CD4-positive, alpha-beta T cell treated with Interleukin-12 subunit alpha and Interleukin-12 subunit beta, for 1 hour (primary cell): ENCODE results near the gene ZAP70.
A peak's percentile ranks its signal among the peaks of the same experiment; 100 is the strongest.

Source experiments
- DNase-seq: peaks from one replicate; pipeline ENCODE4 v3.0.0-alpha.2; 2020

Gene ZAP70

DNA sequence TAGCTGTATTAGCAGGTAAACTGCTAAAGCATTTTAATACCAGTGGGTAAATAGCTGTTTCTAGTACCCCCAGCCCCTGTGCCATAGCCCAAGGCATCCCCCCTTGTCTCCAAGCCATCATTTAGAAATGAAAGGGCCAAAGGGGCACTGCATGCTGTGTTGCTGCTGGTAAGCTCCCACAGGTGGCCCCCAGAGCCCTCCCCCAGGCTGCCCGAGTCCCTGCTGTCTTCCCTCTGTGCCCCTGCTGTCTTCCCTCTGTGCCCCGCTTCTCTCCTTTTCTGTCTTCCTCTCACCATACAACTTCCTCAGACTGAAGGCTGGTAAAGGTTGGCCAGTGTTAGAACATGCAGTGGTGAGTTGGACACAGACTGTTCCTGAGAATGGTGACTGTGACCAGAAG, 42.1 kb downstream of the ZAP70 start:
- DNase-seq = no peak

DNA sequence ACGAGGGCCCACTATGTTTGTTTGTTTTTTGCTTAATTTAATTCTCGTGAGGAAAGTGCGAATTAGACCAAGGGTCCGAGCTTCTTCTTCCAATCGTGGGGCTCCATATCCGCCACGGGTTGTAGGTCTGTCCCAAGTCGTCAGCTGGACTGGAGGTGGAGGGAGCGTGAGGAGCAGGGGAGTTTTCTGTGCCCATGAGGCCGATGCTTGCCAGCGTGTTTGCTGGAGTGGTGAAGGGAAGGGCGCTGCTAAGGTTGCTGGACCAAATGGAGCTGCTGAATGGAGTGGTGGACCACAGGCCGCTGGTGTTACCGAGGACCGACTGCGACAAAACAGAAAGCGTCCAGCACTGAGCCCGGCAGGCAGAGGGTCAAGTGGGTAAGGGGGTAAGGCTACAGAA, 43.7 kb downstream of the ZAP70 start:
- no peak for DNase-seq

- DNase-seq = no peak
Observed at GRCh38 chr2:97758131-97758705, 44.8 kb downstream of the ZAP70 start.

- DNase-seq = no peak
Observed at GRCh38 chr2:97759727-97760407, 46.5 kb downstream of the ZAP70 start.

GRCh38 chr2:97760480-97761049, 47.2 kb downstream of the ZAP70 start:
- no peak for DNase-seq

GRCh38 chr2:97761192-97761591, 47.8 kb downstream of the ZAP70 start:
- peak; percentile 57 for DNase-seq

GRCh38 chr2:97763176-97763845, 49.9 kb downstream of the ZAP70 start:
- no peak for DNase-seq

DNA sequence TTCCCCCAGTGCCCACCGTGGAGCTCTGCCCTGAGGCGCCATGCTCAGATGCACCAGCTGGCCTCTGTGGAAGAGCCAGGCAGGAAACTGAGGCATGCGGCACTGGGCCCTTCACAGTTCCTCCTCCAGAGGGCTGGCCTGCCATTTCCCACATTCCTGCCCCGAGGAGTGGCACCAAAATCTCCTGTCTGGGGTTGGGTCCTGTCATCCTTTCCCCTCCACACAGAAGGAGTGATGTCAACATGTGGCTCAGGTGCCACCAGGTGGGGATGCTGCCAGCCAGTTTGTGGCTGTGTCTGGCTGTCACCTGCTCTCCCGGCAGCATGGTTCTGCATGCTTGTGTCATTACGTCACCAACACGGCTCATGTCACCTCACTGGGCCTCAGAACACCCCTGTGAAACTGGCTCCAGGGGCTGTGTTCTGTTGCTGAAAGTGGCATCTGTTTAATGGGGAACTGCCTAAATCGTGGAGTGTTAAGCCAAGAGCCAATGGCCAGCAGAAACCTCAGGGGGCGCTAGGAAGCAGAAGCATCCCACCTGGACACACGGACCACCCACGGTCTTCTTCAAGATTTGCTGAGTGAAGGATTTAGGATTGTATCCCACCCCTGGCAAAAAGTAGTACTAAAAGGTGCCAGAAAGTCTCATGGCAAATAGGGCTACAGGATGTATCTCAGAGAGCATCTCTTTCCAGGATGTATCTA, 51.3 kb downstream of the ZAP70 start:
- DNase-seq = no peak

DNA sequence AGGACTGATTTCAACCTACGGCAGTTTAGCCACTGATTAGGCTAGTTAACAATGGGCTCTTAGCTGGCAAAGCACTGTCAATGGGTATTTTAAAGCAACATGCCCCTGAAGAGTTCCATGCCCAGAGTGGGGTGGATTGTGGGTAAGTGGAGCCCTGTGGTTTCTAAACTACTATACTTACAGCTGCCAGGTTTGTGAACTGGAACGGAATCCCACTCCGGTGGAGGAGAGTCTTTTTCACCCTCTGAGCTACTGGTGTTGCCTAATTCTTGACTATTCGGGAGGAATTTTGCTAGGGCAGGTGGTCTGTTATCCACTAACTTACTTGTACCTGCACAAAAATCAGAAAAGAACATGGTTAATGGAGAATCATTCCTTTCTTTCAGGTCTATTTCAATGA, 52.6 kb downstream of the ZAP70 start:
- no peak for DNase-seq

DNA sequence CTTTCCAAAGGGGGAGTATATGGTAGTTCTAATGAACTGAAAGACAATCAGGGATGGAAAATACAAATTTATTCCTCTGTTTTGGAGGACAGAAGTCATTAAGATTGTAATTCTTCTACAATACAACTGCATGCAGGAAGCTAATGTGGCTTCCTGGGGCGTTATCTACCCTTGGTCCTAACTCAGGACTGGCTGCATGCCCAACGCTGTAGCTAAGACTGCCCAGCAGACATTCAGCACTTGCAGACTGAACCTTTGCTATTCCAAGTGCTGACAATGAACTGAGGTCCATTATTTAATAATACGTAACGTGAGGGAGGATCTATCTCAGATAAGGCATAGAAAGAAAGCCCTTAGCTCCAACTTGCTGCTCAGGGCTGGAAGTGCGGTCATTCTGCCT, 53.2 kb downstream of the ZAP70 start:
- DNase-seq = no peak

- DNase-seq = no peak
Observed at GRCh38 chr2:97769308-97769707, 55.9 kb downstream of the ZAP70 start.

GRCh38 chr2:97769711-97770110, 56.3 kb downstream of the ZAP70 start:
- no peak for DNase-seq

GRCh38 chr2:97770445-97770844, 57.1 kb downstream of the ZAP70 start:
- no peak for DNase-seq

DNA sequence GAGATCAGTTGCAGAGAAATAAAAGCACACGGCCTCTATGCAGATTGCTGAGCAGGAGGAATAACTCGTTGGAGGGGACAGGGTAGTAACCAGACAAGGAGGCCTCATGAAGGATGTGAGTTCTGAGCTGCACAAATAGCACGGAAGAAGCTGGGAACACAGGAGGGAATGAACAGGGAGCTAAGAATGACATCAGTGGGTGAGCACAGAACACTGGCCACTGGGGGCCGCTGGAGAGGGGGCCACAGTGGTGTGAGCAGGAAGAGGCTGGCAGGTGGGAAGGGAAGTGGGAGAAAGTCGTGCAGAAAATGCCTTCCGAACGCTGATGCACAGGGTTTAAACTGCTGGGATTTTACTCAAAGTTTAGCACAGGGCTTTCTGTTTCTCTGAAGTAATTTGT, 61.0 kb downstream of the ZAP70 start:
- no peak for DNase-seq

DNA sequence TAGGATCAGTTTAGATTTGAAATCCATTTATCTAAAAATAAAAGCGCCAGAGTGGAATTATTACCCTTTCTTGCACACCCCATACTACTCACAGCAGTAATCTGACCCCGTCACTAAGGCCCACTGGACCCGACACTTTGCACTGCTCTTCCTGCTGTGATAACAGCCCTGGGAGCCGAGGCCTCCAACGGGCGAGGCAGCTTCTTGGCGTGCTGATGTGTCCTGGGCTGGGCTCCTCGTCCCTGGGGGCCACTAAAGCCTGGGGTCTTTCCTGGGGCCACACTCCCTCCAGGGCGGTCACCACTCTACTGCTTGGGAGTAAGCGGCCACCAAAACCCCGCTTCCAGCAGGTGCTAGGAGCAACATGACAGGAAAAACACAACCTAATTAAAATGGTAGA, 61.7 kb downstream of the ZAP70 start:
- DNase-seq = no peak

- DNase-seq = no peak
Observed at GRCh38 chr2:97779141-97779540, 65.8 kb downstream of the ZAP70 start.

GRCh38 chr2:97781981-97782380, 68.6 kb downstream of the ZAP70 start:
- DNase-seq = no peak

DNA sequence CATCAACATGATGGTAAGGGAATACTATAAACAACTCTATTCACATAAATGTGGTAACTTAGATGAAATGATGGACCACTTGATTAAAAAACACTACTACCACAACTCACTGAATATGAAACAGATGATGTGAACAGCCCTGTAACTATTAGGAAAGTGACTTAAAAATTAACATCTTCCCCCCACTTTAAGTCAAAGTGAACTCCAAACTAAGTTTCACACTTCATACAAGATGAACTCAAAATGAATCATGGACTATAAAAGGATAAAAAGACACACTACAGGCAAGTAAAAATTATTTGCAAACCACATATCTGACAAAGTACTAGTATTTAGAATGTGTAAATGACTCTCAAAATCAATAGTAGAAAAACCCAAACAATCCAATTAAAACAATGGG, 71.6 kb downstream of the ZAP70 start:
- no peak for DNase-seq

DNA sequence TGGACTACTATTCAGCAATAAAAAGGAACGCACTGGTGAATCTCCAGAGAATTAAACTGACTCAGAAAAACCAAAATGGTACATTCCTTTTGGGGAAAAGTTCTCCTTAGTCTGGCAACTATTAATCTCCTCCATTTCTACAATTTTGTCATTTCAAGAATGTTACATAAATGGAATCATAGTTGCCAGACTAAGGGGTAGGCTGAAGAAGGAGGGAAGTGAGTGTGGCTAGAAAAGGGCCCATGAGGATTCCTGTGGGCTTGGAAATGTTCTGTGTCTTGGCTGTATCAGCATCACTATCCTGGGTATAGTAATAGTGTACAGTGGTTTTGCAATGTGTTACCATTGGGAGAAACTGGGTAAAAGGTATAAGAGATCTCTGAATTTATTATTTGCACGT, 72.4 kb downstream of the ZAP70 start:
- no peak for DNase-seq

DNA sequence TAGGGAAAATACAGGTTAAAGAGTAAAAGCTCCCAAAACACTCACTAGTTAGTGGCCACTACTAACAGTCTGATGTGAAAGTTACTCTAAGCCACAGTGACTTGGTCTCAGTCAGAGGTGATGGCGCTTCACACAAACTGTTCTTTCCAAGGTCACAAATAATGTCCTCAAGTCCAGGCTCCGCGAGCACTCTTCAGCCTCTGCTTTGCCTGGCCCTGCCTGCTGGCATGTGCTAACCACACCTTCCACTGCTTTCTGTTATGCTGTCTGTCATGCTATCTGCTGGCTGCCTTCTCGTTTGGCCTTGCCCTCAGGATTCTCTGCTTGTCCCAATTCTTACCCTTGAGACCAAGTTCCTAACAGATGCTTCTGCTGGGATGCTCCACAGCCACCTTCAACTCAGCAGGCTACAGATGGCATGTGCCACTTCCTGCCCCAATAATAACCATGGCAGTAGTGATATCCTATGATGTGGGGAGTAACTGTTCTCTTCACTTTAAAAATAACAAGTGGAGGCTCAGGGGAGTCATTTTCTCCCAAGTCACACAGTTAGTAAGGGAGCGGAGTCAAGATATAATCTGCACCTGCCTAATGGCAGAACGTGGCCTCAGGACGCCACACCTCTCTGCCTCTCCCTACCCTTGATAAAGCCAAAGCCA, 75.7 kb downstream of the ZAP70 start:
- no peak for DNase-seq
